ENCODE results near the gene COL26A1. TPM values are rescaled to one million over a fixed set of nuclear protein-coding genes. Genes with fewer than 3 reads are reported as not detected.

Gene COL26A1
- total and polyA plus RNA-seq, 2 donors, result 0.41 to 3.0 TPM

DNA sequence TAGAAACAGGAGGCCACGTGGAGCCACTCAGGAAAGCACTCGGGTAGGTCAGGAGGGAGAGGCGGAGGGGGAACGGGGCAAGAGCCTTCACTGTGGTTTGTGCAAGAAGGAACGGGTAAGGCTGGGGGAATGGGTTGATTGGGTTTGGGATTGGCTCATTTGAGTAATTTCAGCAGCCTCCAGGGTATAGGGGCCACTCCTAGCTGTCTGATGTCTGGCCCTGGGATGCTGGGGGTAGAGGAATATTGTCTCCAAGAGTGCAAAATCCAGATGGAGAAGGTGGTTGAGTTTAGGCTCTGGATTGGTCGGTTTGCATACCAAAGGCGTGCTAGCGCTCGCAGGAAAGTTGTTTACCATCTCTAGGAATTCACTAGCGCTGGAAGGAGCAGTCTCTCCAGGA is 219.2 kb downstream of the COL26A1 start:
- WGBS, result 93% methylated on average over 10 of the region's 10 CpGs
- Histone ChIP-seq H3K9me3 (ENCODE audit: control insufficient read depth in 2 of 2, insufficient read depth in 1 of 2, low read length in 1 of 2) (peaks cover 1 to 11% of the 10 kb centered on the region in 2 donors), H3K27ac (ENCODE audit: low read depth in 1 of 2, low read length in 1 of 2) (no peak overlapping the region), H3K27me3 (ENCODE audit: control insufficient read depth in 2 of 2, insufficient read depth in 1 of 2, low read length in 1 of 2) (no peaks in the 10 kb centered on the region), H3K4me1 (ENCODE audit: control insufficient read depth in 2 of 2, insufficient read depth in 2 of 2, low read length in 2 of 2) (no peaks in the 10 kb centered on the region), H3K36me3 (ENCODE audit: control insufficient read depth in 2 of 2, insufficient read depth in 2 of 2, low read length in 1 of 2) (no peaks in the 10 kb centered on the region), H3K4me3 (ENCODE audit: low read length in 2 of 2) (no peak overlapping the region)
- no peak for DNase-seq (ENCODE audit: low read depth in 6 of 9, low spot score in 9 of 9)

DNA sequence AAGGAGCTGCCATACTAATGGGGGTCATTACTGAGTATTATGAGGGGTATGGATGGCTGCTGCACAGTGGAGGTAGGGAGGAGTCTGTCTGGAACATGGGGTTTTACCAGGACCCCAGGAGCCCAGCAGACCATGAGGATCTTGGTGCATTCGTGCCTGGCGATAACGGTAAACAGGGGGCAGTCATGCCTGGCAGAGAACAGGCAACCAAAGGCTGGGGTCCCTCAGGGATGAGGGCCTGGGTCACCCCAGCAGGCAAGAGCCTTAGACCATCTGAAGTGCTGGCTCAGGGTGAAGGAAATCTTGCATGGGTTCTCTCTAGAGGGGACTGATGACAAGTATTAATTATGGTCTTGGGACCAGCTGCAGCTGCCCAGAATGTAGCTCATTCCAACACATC is 220.3 kb downstream of the COL26A1 start:
- no peak for DNase-seq (ENCODE audit: low read depth in 6 of 9, low spot score in 9 of 9)
- WGBS, result 94% methylated on average over 3 of the region's 3 CpGs
- Histone ChIP-seq H3K27ac (ENCODE audit: low read depth in 1 of 2, low read length in 1 of 2) (no peak overlapping the region), H3K36me3 (ENCODE audit: control insufficient read depth in 2 of 2, insufficient read depth in 2 of 2, low read length in 1 of 2) (no peaks in the 10 kb centered on the region), H3K27me3 (ENCODE audit: control insufficient read depth in 2 of 2, insufficient read depth in 1 of 2, low read length in 1 of 2) (no peaks in the 10 kb centered on the region), H3K4me1 (ENCODE audit: control insufficient read depth in 2 of 2, insufficient read depth in 2 of 2, low read length in 2 of 2) (no peaks in the 10 kb centered on the region), H3K9me3 (ENCODE audit: control insufficient read depth in 2 of 2, insufficient read depth in 1 of 2, low read length in 1 of 2) (peaks cover 1 to 11% of the 10 kb centered on the region in 2 donors), H3K4me3 (ENCODE audit: low read length in 2 of 2) (no peak overlapping the region)

DNA sequence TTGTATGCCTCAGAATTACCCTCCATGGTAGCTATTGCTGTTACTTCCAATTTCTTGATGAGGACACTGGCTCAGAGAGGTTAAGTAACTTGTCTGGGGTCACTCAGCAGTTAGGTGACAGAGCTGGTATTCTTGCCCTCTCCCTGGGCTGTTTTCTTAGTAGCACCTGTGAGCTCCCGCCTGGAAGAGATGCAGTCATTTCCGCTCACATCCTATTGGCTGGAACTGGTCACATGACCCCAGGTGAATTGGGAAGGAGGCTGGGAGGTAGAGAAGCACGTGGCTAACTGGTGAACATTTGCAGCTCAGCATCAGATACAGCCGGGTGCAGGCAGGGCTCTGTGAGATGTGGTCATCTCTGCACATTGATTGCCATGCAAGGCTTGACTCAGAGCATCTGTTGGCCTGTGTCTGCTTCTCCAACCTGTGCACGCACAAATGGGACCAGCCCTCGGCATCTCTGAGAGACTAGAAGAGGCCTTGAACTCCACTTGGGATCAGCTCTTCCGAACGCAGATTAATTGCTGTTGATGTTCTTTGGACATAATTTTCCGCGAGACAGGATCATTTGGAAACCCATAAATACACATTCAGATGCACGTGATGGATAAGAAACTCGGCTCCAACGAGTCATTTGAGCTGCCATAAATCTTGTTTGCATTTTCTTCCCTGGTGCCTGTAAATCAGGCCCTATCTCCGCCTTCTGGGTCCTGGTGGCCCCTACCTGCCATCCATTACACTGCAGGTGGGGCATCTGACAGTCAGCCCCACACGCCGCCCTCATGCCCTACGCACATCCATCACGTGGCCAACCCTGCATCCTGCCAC is 223.6 kb downstream of the COL26A1 start:
- Histone ChIP-seq H3K36me3 (ENCODE audit: control insufficient read depth in 2 of 2, insufficient read depth in 2 of 2, low read length in 1 of 2) (no peaks in the 10 kb centered on the region), H3K27me3 (ENCODE audit: control insufficient read depth in 2 of 2, insufficient read depth in 1 of 2, low read length in 1 of 2) (no peaks in the 10 kb centered on the region), H3K4me3 (ENCODE audit: low read length in 2 of 2) (no peak overlapping the region), H3K9me3 (ENCODE audit: control insufficient read depth in 2 of 2, insufficient read depth in 1 of 2, low read length in 1 of 2) (peaks cover 1 to 11% of the 10 kb centered on the region in 2 donors), H3K27ac (ENCODE audit: low read depth in 1 of 2, low read length in 1 of 2) (no peak overlapping the region), H3K4me1 (ENCODE audit: control insufficient read depth in 2 of 2, insufficient read depth in 2 of 2, low read length in 2 of 2) (no peaks in the 10 kb centered on the region)
- DNase-seq (ENCODE audit: low read depth in 6 of 9, low spot score in 9 of 9), result no peak
- 85% methylated on average over 18 of the region's 18 CpGs for WGBS

DNA sequence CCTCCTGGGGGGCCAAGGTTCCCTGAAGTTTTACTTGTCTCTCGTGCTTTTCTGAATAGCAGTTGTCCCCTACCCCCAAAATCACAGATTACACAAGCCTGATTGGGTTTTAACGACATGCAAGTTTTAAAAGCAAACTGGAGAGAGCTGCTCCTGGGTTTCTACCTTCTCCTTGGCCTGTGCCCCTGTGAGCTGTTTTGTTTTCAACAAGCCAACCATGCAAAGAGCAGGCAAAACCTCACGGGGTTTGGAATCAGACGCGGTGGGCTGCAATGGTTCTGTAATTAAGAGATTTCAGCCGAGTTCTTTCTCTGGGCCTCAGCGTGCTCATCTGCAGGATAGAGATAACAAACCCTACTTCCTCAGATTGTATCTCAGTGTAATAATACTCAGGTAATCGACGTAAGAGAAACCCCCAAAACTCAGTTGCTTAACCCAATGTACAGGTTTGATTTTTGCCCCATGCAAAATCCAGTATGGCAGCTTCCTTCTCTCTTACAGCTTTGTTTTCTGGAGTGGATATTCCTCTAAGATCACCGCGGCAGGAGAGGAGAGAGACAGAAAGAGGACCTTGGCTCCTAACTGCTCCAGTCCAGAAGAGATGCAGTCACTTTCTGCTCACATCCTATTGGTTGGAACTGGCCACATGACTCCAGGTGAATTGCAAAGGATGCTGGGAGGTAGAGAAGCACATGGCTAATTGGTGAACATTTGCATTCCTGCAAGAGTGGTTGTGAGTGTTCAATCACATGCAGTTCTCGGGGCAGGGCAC is 224.4 kb downstream of the COL26A1 start:
- no peak overlapping the region for H3K27ac ChIP-seq (ENCODE audit: low read depth in 1 of 2, low read length in 1 of 2)
- no peaks in the 10 kb centered on the region for H3K4me1 ChIP-seq (ENCODE audit: control insufficient read depth in 2 of 2, insufficient read depth in 2 of 2, low read length in 2 of 2)
- H3K36me3 ChIP-seq (ENCODE audit: control insufficient read depth in 2 of 2, insufficient read depth in 2 of 2, low read length in 1 of 2), result no peaks in the 10 kb centered on the region
- H3K4me3 ChIP-seq (ENCODE audit: low read length in 2 of 2), result no peak overlapping the region
- no peaks in the 10 kb centered on the region for H3K27me3 ChIP-seq (ENCODE audit: control insufficient read depth in 2 of 2, insufficient read depth in 1 of 2, low read length in 1 of 2)
- no peak for DNase-seq (ENCODE audit: low read depth in 6 of 9, low spot score in 9 of 9)
- 59% methylated on average over 12 of the region's 12 CpGs for WGBS
- H3K9me3 ChIP-seq (ENCODE audit: control insufficient read depth in 2 of 2, insufficient read depth in 1 of 2, low read length in 1 of 2), result peaks cover 1 to 11% of the 10 kb centered on the region in 2 donors

DNA sequence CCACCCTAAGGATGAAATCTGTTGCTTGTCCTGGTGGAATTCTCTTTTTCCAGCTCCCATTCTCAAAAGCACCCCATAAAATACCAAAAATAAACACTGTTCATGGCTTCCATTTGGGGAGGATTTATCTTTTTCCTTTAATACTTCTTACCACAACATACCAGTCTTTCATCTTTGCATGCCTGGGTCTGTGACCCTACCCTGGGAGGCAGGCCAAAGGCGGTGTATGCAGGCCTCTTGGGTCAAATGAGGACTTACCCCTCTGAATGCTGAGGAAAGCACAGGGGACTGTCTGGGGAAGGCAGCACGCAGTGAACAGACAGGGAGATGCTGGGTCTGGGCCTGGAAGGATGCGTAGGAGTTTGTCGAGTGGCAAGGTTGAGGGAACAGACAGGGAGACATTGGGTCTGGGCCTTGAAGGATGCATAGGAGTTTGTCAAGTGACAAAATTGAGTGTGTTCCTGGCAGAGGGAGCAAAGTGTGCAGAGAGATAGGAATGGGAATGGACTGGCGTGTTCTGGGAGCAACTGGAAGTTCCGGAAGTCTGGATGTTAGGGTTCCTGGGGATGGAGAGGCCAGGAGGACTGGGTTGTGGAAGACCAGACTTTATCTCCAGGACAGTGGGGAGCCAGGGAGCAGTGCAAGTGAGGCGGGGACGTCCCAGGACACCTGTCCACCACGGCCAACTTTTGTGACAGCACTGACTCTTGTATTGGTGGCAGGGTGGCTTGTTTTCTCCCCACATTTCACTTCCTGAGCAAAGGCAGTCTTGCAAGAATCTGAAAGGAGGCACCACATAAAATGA is 225.7 kb downstream of the COL26A1 start:
- Histone ChIP-seq H3K9me3 (ENCODE audit: control insufficient read depth in 2 of 2, insufficient read depth in 1 of 2, low read length in 1 of 2) (peaks cover 0 to 8% of the 10 kb centered on the region in 2 donors), H3K27me3 (ENCODE audit: control insufficient read depth in 2 of 2, insufficient read depth in 1 of 2, low read length in 1 of 2) (no peaks in the 10 kb centered on the region), H3K4me1 (ENCODE audit: control insufficient read depth in 2 of 2, insufficient read depth in 2 of 2, low read length in 2 of 2) (no peaks in the 10 kb centered on the region), H3K4me3 (ENCODE audit: low read length in 2 of 2) (no peak overlapping the region), H3K27ac (ENCODE audit: low read depth in 1 of 2, low read length in 1 of 2) (no peak overlapping the region), H3K36me3 (ENCODE audit: control insufficient read depth in 2 of 2, insufficient read depth in 2 of 2, low read length in 1 of 2) (no peaks in the 10 kb centered on the region)
- DNase-seq (ENCODE audit: low read depth in 6 of 9, low spot score in 9 of 9), result no peak
- WGBS, result 90% methylated on average over 9 of the region's 9 CpGs

DNA sequence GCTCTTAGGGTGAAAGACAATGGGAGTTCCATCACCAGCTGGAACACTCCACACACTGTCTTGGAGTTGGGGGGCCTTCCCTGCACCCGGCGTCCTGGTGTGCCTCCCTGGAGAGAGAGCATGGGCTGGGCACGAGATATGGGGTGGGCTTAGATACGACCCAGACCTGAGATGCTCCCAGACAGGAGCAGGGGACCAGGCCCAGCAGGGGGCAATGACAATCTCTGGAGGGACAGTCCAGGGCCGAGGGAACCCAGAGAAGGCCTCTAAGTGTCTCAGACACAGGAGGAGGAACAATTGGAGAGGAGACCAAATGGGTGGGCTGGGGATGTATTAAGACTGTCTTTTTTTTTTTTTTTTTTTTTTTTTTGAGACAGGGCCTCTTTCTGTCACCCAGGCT is 226.4 kb downstream of the COL26A1 start:
- DNase-seq (ENCODE audit: low read depth in 6 of 9, low spot score in 9 of 9), result no peak
- H3K4me1 ChIP-seq (ENCODE audit: control insufficient read depth in 2 of 2, insufficient read depth in 2 of 2, low read length in 2 of 2), result no peaks in the 10 kb centered on the region
- H3K27ac ChIP-seq (ENCODE audit: low read depth in 1 of 2, low read length in 1 of 2), result no peak overlapping the region
- H3K36me3 ChIP-seq (ENCODE audit: control insufficient read depth in 2 of 2, insufficient read depth in 2 of 2, low read length in 1 of 2), result no peaks in the 10 kb centered on the region
- WGBS, result 95% methylated on average over 5 of the region's 5 CpGs
- no peaks in the 10 kb centered on the region for H3K27me3 ChIP-seq (ENCODE audit: control insufficient read depth in 2 of 2, insufficient read depth in 1 of 2, low read length in 1 of 2)
- no peak overlapping the region for H3K4me3 ChIP-seq (ENCODE audit: low read length in 2 of 2)
- H3K9me3 ChIP-seq (ENCODE audit: control insufficient read depth in 2 of 2, insufficient read depth in 1 of 2, low read length in 1 of 2), result peaks cover 0 to 4% of the 10 kb centered on the region in 2 donors

DNA sequence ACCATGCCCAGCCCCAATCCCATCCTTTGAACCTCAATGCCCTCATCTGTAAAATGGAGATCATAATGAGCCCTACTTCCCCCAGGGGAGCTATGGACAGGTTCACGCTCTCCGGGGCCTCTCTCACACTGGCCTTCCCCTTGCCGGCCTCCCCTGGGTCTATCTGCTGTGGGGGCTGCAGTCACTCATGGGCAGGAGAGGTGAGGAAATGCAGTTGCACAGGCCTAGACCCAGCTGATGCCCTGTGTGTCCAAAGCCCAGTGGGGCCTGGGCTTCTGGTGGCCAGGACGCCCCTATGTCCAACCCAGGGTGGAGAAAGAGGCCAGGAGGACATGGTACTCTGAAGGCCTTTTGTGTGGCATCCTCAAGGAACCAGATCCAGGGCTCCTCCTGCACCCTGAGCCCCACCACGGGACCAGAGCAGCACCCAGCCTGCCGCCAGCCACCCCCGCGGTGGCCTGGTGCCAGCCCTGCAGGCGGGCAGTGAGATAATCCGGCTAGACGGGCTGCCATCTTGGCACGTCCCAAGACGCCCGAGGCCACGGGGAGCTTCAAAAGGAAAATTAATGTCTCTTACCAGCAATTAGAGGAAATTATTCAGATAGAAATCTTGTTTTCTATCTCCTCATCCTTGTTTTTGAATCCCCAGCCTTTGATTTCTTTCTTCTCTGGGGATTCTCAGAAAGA is 227.4 kb downstream of the COL26A1 start:
- Histone ChIP-seq H3K9me3 (ENCODE audit: control insufficient read depth in 2 of 2, insufficient read depth in 1 of 2, low read length in 1 of 2) (peaks cover 0 to 4% of the 10 kb centered on the region in 2 donors), H3K27me3 (ENCODE audit: control insufficient read depth in 2 of 2, insufficient read depth in 1 of 2, low read length in 1 of 2) (no peaks in the 10 kb centered on the region), H3K4me1 (ENCODE audit: control insufficient read depth in 2 of 2, insufficient read depth in 2 of 2, low read length in 2 of 2) (no peaks in the 10 kb centered on the region), H3K4me3 (ENCODE audit: low read length in 2 of 2) (no peak overlapping the region), H3K36me3 (ENCODE audit: control insufficient read depth in 2 of 2, insufficient read depth in 2 of 2, low read length in 1 of 2) (no peaks in the 10 kb centered on the region), H3K27ac (ENCODE audit: low read depth in 1 of 2, low read length in 1 of 2) (no peak overlapping the region)
- DNase-seq (ENCODE audit: low read depth in 6 of 9, low spot score in 9 of 9), result no peak
- WGBS, result 89% methylated on average over 15 of the region's 15 CpGs

DNA sequence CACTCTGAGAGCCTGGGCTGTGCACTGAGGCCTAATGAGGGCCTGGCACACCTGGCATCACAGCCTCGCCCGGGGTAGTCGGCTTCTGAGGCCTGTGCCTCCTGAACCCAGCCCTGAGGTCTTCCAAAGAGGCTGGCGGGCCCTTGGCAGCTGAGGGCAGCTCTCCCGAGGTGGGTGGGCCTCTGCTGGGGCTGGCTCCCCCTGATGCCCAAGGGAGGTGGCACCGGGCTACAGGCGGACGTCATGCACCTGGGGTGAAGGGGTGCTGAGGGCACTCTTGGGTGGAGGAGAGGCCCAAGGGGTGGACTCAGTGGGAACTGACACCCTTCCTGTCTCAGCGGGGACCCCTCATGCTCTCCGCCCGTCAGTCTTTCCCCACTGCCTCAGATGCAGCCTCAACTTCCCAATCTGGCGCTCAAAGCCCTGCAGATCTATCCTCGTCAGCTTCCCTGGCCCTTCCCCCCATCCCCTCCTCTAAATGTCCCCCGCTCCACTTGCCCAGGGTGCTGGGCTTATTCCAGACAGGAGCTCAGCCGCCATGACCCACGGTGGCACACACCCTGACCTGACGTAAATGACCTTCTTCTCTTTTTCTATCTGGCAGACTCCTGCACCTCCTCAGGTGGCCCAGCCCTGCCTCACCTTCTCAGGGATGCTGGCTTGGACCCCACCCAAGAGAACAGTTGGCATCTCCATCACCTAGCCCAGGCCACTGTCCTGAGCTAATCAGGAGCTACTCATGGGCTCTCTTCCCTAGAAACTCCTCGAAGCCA is 228.2 kb downstream of the COL26A1 start:
- H3K27ac ChIP-seq (ENCODE audit: low read depth in 1 of 2, low read length in 1 of 2), result no peak overlapping the region
- 95% methylated on average over 18 of the region's 18 CpGs for WGBS
- H3K27me3 ChIP-seq (ENCODE audit: control insufficient read depth in 2 of 2, insufficient read depth in 1 of 2, low read length in 1 of 2), result no peaks in the 10 kb centered on the region
- H3K36me3 ChIP-seq (ENCODE audit: control insufficient read depth in 2 of 2, insufficient read depth in 2 of 2, low read length in 1 of 2), result no peaks in the 10 kb centered on the region
- H3K4me1 ChIP-seq (ENCODE audit: control insufficient read depth in 2 of 2, insufficient read depth in 2 of 2, low read length in 2 of 2), result no peaks in the 10 kb centered on the region
- H3K4me3 ChIP-seq (ENCODE audit: low read length in 2 of 2), result no peak overlapping the region
- DNase-seq (ENCODE audit: low read depth in 6 of 9, low spot score in 9 of 9), result no peak
- H3K9me3 ChIP-seq (ENCODE audit: control insufficient read depth in 2 of 2, insufficient read depth in 1 of 2, low read length in 1 of 2), result peaks cover 0 to 4% of the 10 kb centered on the region in 2 donors

Data from thymus (tissue), 11 donors.